Uterus (tissue), 2 donors: Measurements from ENCODE around the gene DOK3.

ENCODE experiments used
- POLR2A ChIP-seq, 2 donors: fragments of 450-650 bp; IDR thresholded peaks; one replicate each; pipeline ENCODE4 v1.6.1; 2016; ENCODE audit warnings: antibody characterized with exemption in 2 of 2, mild to moderate bottlenecking in 1 of 2, moderate library complexity in 1 of 2
- TF ChIP-seq, protein P1 (sequence below), 4 experiments: fragments of 200-600 bp in 2 of 4; fragments of 450-650 bp in 2 of 4; sonication (generic) in 2 of 4; IDR thresholded peaks; one replicate each; pipeline ENCODE4 v1.5.1; 2016 to 2019; ENCODE audit warnings: antibody characterized with exemption in 4 of 4, mild to moderate bottlenecking in 2 of 4, moderate library complexity in 1 of 4

DNA sequence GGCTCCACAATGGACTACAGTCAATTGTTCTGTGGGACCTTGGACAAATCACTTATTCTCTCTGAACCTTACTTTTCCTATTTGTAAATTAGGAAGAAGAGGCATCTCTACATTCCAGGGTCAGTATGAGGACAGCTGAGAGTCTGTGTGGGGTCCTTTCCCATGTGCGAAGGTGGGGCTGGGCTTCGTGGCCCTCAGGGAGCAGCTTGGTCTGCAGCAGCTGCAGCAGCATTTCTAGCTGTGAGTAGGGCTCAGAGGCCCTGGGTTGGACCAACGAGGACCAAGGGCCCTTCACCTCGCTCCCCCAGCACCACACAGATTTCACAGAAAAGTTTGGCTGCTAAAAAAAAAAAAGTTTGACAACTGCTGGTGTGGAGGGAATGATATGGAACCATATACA lies 16.6 kb upstream of the DOK3 start:
- TF ChIP-seq, protein P1, sequence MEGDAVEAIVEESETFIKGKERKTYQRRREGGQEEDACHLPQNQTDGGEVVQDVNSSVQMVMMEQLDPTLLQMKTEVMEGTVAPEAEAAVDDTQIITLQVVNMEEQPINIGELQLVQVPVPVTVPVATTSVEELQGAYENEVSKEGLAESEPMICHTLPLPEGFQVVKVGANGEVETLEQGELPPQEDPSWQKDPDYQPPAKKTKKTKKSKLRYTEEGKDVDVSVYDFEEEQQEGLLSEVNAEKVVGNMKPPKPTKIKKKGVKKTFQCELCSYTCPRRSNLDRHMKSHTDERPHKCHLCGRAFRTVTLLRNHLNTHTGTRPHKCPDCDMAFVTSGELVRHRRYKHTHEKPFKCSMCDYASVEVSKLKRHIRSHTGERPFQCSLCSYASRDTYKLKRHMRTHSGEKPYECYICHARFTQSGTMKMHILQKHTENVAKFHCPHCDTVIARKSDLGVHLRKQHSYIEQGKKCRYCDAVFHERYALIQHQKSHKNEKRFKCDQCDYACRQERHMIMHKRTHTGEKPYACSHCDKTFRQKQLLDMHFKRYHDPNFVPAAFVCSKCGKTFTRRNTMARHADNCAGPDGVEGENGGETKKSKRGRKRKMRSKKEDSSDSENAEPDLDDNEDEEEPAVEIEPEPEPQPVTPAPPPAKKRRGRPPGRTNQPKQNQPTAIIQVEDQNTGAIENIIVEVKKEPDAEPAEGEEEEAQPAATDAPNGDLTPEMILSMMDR (IDR thresholded peaks at IDR 0.05) = no peak
- no peak for TF ChIP-seq POLR2A (IDR thresholded peaks at IDR 0.05)
